ENCODE measurements around the gene HINT1.

Gene HINT1

GRCh38 chr5:131109540-131110255 is 55.4 kb downstream of the HINT1 start:
- peak; percentile 38 for DNase-seq

Data from NCI-H1436 (cell line).